Retinal pigment epithelial cell (primary cell): ENCODE data around the gene IKZF4.

ENCODE experiments used
- DNase-seq: peaks from one replicate; pipeline ENCODE4 v3.0.0-alpha.2; 2010; ENCODE audit warnings: low read depth
- H3K4me3 ChIP-seq: 2 replicates; pipeline ENCODE4 v1.5.1; 2011; ENCODE audit warnings: mild to moderate bottlenecking, low read length, control low read depth, moderate library complexity
- TF ChIP-seq, protein P1 (sequence below): conservative IDR thresholded peaks from 2 replicates; pipeline ENCODE4 v1.5.1; 2011; ENCODE audit warnings: low read depth, low read length, control low read depth, inconsistent platforms

IKZF4 gene

DNA sequence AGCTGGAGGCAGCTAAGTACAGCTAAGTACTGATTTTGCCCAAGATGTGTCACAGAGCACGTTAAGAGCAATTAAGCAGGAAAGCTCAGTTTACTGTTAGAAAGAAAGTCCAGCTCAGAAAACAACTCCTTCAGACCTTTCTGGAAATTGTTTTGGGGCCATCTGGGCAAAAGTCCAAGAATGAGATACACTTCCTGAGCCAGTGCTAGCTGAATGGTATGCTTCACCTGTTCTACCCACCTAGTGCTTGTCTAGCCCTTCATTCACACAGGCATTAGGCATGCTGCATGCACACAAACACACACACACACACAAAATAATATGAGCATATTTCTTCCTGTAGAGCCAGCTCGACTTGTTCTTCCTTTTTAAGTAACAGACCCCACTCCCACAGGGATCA lies 6.6 kb upstream of the IKZF4 start:
- DNase-seq: no peak
- TF ChIP-seq, protein P1, sequence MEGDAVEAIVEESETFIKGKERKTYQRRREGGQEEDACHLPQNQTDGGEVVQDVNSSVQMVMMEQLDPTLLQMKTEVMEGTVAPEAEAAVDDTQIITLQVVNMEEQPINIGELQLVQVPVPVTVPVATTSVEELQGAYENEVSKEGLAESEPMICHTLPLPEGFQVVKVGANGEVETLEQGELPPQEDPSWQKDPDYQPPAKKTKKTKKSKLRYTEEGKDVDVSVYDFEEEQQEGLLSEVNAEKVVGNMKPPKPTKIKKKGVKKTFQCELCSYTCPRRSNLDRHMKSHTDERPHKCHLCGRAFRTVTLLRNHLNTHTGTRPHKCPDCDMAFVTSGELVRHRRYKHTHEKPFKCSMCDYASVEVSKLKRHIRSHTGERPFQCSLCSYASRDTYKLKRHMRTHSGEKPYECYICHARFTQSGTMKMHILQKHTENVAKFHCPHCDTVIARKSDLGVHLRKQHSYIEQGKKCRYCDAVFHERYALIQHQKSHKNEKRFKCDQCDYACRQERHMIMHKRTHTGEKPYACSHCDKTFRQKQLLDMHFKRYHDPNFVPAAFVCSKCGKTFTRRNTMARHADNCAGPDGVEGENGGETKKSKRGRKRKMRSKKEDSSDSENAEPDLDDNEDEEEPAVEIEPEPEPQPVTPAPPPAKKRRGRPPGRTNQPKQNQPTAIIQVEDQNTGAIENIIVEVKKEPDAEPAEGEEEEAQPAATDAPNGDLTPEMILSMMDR: no peak
- H3K4me3 ChIP-seq: no peak overlapping the region

DNA sequence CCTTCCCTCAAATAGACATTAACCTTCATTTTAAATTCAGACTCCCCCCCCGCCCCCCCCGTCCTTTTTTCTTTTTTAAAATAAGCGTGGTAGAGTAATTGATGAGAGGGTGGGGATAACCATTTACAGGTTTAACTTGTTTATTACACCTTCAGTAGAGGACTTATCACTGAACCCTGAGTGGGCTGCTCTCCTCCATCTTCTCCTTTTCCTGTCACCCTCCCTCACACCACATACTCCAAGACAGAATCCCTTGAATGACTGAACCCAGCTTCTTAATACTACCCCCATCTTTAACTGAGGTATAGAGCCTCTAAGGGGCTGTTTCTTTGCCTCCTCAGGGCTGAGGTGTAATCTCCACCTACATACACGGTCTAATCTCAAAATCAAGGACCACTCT lies 3.7 kb upstream of the IKZF4 start:
- no peak for DNase-seq
- no peak overlapping the region for H3K4me3 ChIP-seq
- TF ChIP-seq, protein P1: no peak

DNA sequence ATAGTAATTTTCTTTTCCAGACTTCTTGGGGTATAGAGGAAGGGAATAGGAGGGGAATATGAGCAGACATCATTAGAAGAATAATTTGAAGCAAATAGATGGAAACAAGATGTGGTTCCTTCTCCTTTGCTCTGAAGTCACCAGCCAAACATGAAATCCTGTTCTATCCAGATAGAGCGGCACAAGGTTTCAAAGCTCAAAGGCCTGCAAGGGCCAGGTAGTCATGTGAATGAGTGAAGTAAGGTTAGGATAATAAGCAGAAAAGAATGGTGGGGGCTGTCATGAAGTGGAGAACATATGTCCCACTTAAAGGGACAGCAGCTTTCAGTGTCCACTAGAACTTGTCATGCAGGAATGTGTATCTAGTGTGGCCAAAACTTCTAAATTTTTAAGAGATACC lies 2.5 kb upstream of the IKZF4 start:
- TF ChIP-seq, protein P1: no peak
- H3K4me3 ChIP-seq: no peak overlapping the region
- no peak for DNase-seq

DNA sequence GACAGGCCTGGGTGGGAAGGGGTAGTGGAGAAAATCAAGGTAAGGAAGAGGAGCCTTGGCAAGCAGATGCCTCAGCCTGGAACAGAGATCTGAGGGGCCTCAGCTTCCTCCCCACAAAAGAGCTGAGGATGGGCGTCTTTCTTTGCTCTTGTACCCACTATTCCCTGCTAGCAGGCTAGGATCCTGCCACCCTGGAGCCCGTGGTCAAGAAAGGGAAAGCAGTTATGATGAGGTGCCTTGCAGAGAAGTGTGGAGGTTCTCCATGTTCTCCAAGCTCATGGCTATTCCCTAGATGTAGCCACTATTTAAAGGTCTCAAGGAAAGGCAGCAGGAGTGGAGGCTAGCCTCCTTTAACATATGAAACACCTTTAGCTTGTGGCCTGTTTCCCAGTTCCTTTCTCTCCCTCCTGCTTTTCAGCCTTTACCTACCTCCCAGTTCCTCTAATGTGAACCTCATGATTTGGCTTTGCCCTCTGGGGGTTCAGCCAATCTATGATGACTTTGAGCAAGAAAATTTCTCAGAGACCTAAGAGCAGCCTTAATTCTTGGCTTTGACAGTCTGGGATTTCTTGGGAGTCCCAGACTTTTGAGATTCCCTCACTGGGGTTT lies 1.1 kb downstream of the IKZF4 start:
- TF ChIP-seq, protein P1: peak; percentile 24
- H3K4me3 ChIP-seq: peak overlapping the region; percentile 42
- DNase-seq: no peak

DNA sequence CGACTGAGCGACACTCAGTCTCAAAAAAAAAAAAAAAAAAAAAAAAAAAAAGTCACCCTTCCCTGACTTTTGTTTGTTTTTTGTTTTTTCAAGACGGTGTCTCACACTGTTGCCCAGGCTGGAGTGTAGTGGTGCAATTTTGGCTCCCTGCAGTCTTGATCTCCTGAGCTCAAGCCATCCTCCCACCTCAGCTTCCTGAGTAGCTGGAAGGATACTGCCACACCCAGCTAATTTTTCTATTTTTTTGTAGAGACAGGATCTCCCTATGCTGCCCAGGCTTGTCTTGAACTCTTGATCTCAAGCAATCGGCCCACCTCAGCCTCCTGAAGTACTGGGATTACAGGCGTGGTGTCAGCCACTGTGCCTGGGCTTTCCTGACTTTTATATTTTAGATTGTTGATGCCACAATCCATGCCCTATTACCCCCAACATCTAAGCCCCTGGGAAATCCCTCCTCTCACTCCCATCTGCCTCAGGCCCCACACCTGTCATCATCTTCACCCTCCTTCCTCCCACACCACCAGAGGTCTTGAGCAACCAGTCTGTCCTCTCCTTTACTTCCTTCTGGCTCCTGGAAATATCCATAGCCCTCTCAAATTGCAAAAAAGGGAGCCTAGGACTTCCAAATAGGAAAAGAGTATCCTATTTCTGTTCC lies 7.8 kb downstream of the IKZF4 start:
- no peak overlapping the region for H3K4me3 ChIP-seq
- no peak for DNase-seq
- TF ChIP-seq, protein P1: no peak

DNA sequence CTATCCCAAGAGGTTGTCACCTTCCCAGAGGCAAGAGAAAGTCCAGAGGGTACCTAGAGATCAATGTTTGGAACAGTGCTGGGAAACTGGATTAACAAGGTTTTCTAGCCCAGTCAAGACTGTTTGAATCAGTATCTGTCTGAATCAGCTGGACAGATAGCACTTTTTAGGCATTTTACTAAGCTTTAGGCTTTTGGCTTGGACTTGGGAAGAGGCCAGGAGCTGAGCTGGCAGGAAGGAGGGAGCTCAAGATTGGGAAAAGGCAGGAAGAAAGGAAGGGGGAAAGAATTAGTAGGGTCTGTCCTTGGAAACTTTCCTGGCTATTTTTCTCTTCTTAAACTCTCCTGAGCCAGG lies 8.3 kb downstream of the IKZF4 start:
- TF ChIP-seq, protein P1: no peak
- no peak for DNase-seq
- H3K4me3 ChIP-seq: no peak overlapping the region

DNA sequence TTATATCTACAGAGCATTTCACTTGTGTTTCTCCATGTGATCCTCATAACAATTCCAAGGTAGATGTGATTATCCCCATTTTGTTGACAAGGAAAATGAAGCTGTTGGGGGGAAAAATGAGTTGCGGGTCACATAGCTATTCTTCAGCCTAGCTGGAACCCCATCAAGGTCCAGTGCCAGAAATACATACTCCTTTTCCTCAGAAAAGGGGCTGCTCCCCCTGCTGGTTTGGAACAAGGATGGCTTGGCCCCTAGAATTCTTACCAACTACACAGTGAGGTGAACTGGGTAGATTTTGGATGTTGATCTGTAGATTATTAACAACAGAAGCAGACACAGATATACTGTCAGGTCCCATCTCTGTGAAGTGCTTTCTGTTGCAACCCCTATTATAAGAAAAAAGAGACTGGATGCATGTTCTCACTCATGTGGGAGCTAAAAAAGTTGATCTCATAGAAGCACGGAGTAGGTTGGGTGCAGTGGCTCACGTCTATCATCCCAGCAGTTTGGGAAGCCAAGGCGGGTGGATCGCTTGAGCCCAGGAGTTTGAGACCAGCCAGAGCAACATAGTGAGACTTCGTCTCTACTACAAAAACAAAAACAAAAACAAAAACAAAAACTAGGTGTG lies 8.9 kb downstream of the IKZF4 start:
- no peak for DNase-seq

More for the DNA sequence above, 8.9 kb downstream of the IKZF4 start:
- TF ChIP-seq, protein P1: peak; percentile 87
- no peak overlapping the region for H3K4me3 ChIP-seq
